GM18868 (cell line): ENCODE data around the gene ZNF605.
"Not testable (repeated sequence)": the region's sequence is repeated elsewhere in the genome, so short reads cannot be mapped to it uniquely, and the experiment has no call there.

Experiments
- ATAC-seq: cut with Tn5 transposase; IDR thresholded peaks from one replicate; pipeline ENCODE4 v1.9.1; 2021; ENCODE audit warnings: mild to moderate bottlenecking, moderate library complexity; ENCODE audit not compliant: unreplicated experiment

ZNF605 gene

GRCh38 chr12:132956011-132956788 lies at the start of gene ZNF605:
ZNF605 (minus strand) TSS chr12:132956306; CDS start chr12:132945635, 10,671 bp downstream.
- peak; percentile 95 for ATAC-seq

GRCh38 chr12:132998741-132999140 lies 42.6 kb upstream of the ZNF605 start:
- no peak for ATAC-seq

- peak; percentile 5 for ATAC-seq
Measured at GRCh38 chr12:132986885-132987225, 30.7 kb upstream of the ZNF605 start.

GRCh38 chr12:132986001-132986884 lies 30.1 kb upstream of the ZNF605 start, which contains the start of gene ZNF26:
ZNF26 (plus strand) TSS chr12:132986367; CDS start chr12:132986841, 474 bp downstream.
- ATAC-seq, result peak; percentile 97

- ATAC-seq, result not testable (repeated sequence)
Measured at GRCh38 chr12:132976870-132977269, 20.8 kb upstream of the ZNF605 start.

GRCh38 chr12:132972374-132972773 lies 16.3 kb upstream of the ZNF605 start:
- no peak for ATAC-seq

GRCh38 chr12:132967736-132968135 lies 11.6 kb upstream of the ZNF605 start:
- no peak for ATAC-seq

GRCh38 chr12:132966676-132967415 lies 10.7 kb upstream of the ZNF605 start:
- no peak for ATAC-seq

GRCh38 chr12:132965796-132966195 lies 9.7 kb upstream of the ZNF605 start:
- ATAC-seq, result no peak

- ATAC-seq, result not testable (repeated sequence)
Measured at GRCh38 chr12:132963947-132964346, 7.8 kb upstream of the ZNF605 start.

GRCh38 chr12:132961790-132962189 lies 5.7 kb upstream of the ZNF605 start:
- ATAC-seq, result not testable (repeated sequence)

GRCh38 chr12:132955094-132956010 lies 754 bp downstream of the ZNF605 start:
- peak; percentile 34 for ATAC-seq

- no peak for ATAC-seq
Measured at GRCh38 chr12:132954471-132955048, 1.5 kb downstream of the ZNF605 start.

GRCh38 chr12:132953771-132954170 lies 2.3 kb downstream of the ZNF605 start:
- no peak for ATAC-seq

GRCh38 chr12:132953163-132953425 lies 3.0 kb downstream of the ZNF605 start:
- no peak for ATAC-seq

GRCh38 chr12:132952371-132953162 lies 3.5 kb downstream of the ZNF605 start:
- no peak for ATAC-seq

- no peak for ATAC-seq
Measured at GRCh38 chr12:132951649-132952048, 4.5 kb downstream of the ZNF605 start.

- no peak for ATAC-seq
Measured at GRCh38 chr12:132950844-132951535, 5.1 kb downstream of the ZNF605 start.
